K562 (cell line): Measurements from ENCODE around the gene SLC12A6. TPM values are rescaled to one million over a fixed set of nuclear protein-coding genes. Genes with fewer than 3 reads are reported as not detected.

Experiments used
- EP400 ChIP-seq: fragments of 450-650 bp; IDR thresholded peaks from 2 replicates; pipeline ENCODE4 v1.6.1; 2017; ENCODE audit warnings: antibody characterized with exemption, mild to moderate bottlenecking, moderate library complexity
- ESRRA ChIP-seq: fragments of 450-650 bp; IDR thresholded peaks from 2 replicates; pipeline ENCODE4 v1.6.1; 2014; ENCODE audit warnings: low read depth, mild to moderate bottlenecking, moderate library complexity, borderline replicate concordance
- ETV1 ChIP-seq: fragments of 450-650 bp; conservative IDR thresholded peaks from 2 replicates; pipeline ENCODE4 v1.6.1; 2016; ENCODE audit warnings: missing genetic modification characterization, control low read depth, low read depth, missing compliant biosample characterization
- GTF2F1 ChIP-seq: IDR thresholded peaks from 2 replicates; pipeline ENCODE4 v1.6.1; 2011; ENCODE audit warnings: low read depth, low read length, improper control_type of control experiment
- HSF4 ChIP-seq: fragments of 250-450 bp; sonication (Bioruptor Pico); IDR thresholded peaks from 2 replicates; pipeline ENCODE4 v2.1.2; 2022; ENCODE audit warnings: mild to moderate bottlenecking, moderate library complexity, borderline replicate concordance
- ILK ChIP-seq: fragments of 450-650 bp; IDR thresholded peaks from 2 replicates; pipeline ENCODE4 v1.6.1; 2016; ENCODE audit warnings: missing genetic modification characterization, low read depth, mild to moderate bottlenecking, missing compliant biosample characterization, moderate library complexity, borderline replicate concordance
- MCM5 ChIP-seq: fragments of 450-650 bp; IDR thresholded peaks from 2 replicates; pipeline ENCODE4 v1.6.1; 2016; ENCODE audit warnings: low read depth
- POLR2AphosphoS5 ChIP-seq: IDR thresholded peaks from 2 replicates; pipeline ENCODE4 v1.6.1; 2011; ENCODE audit warnings: mild to moderate bottlenecking, low read depth, low read length, moderate library complexity; ENCODE audit not compliant: control insufficient read depth, insufficient read depth
- PRPF4 ChIP-seq: fragments of 200-400 bp; formaldehyde crosslinking; IDR thresholded peaks from one replicate; pipeline ENCODE4 v1.6.1; 2017; ENCODE audit warnings: low read length, low read depth, mild to moderate bottlenecking; ENCODE audit not compliant: insufficient read depth, poor library complexity, severe bottlenecking
- RBFOX2 ChIP-seq: fragments of 200-400 bp; formaldehyde crosslinking; IDR thresholded peaks from 2 replicates; pipeline ENCODE4 v1.6.1; 2017; ENCODE audit warnings: low read depth, mild to moderate bottlenecking, low read length, moderate library complexity
- RCOR1 ChIP-seq, 2 experiments: IDR thresholded peaks; 2 replicates each; pipeline ENCODE4 v1.6.1; 2012; ENCODE audit warnings: low read depth in 2 of 2, low read length in 2 of 2, borderline replicate concordance in 1 of 2, improper control_type of control experiment in 1 of 2
- SMARCA4 ChIP-seq: fragments of 450-650 bp; IDR thresholded peaks from 2 replicates; pipeline ENCODE4 v1.6.1; 2016
- ZEB2 ChIP-seq: fragments of 450-650 bp; IDR thresholded peaks from 2 replicates; pipeline ENCODE4 v1.6.1; 2016
- ZNF174 ChIP-seq: fragments of 250-450 bp; sonication (Bioruptor Pico); IDR thresholded peaks from 2 replicates; pipeline ENCODE4 v1.4.0; 2020; ENCODE audit warnings: mild to moderate bottlenecking
- ZNF76 ChIP-seq: fragments of 250-450 bp; sonication (Bioruptor Pico); IDR thresholded peaks from 2 replicates; pipeline ENCODE4 v1.4.0; 2020; ENCODE audit warnings: mild to moderate bottlenecking, moderate library complexity, borderline replicate concordance
- polyA plus RNA-seq, 8 experiments: library from polyadenylated mRNA; depleted of rRNA in 4 of 8; stranded (reverse) in 5 of 8; unstranded in 3 of 8; fragments of >200 nt; fragmentation: Nextera tagmentation in 2 of 8; fragmentation: Illumina TruSeq in 1 of 8; extraction: Ambion mirVana in 2 of 8; extraction: Trizol in 1 of 8; gene quantifications; 2 replicates each; pipeline versions ENCODE4 v1.2.1 to v1.2.3, GENCODE V29; 2011 to 2014; ENCODE audit warnings: inconsistent platforms in 1 of 8, missing spikeins in 1 of 8
- total RNA-seq, 7 experiments: library from RNA; depleted of rRNA in 6 of 7; stranded (reverse); fragments of >200 nt in 6 of 7; fragmentation: Illumina TruSeq in 2 of 7; extraction: Trizol in 2 of 7; gene quantifications; 2 replicates each; pipeline versions ENCODE4 v1.2.1 to v1.2.3, GENCODE V29; 2011 to 2021; ENCODE audit warnings: low replicate concordance in 1 of 7
- TF ChIP-seq, protein P1 (sequence below): sonication (generic); formaldehyde crosslinking; IDR thresholded peaks from 2 replicates; pipeline ENCODE4 v1.8.0; 2022; ENCODE audit warnings: missing genetic modification reagents, mild to moderate bottlenecking, borderline replicate concordance
- TF ChIP-seq, protein P2 (sequence below): fragments of 450-650 bp; IDR thresholded peaks from 2 replicates; pipeline ENCODE4 v1.6.1; 2016; ENCODE audit warnings: mild to moderate bottlenecking
- TF ChIP-seq, protein P3 (sequence below): IDR thresholded peaks from 2 replicates; pipeline ENCODE4 v1.6.1; 2011; ENCODE audit warnings: borderline replicate concordance, low read depth, mild to moderate bottlenecking, moderate library complexity, low read length; ENCODE audit not compliant: insufficient read depth, poor library complexity, severe bottlenecking
- TF ChIP-seq, protein P4 (sequence below), 2 experiments: IDR thresholded peaks in 1 of 2; conservative IDR thresholded peaks in 1 of 2; 2 replicates each; pipeline ENCODE4 v1.6.1; 2016; ENCODE audit warnings: low read depth in 2 of 2, mild to moderate bottlenecking in 1 of 2, missing compliant biosample characterization in 1 of 2, missing genetic modification characterization in 1 of 2, moderate library complexity in 1 of 2

SLC12A6 gene
- total and polyA plus RNA-seq, 9 of the 15 experiments (the other 6 are each of a cell fraction or from before 2014, with no cell fraction given): 1.4 to 16.4 (median 6.7) TPM

DNA sequence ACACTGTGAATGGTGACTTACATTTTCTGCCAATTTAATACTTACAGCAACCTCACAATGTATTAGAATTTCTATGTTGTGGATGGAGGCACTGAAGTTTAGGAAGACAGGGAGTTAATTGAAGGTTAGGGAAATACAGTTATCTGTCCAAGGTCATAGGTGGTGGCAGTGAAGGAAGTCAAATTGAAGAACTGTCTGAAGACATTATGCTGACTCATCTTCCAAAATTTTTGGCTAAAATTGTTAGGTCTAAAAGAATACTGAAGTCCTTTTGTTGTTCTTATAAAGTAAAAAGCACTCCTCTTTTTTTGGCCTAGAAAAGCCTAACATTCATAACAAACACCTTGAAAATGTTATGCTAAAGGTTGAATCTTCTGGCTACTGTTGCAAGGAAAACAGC, 85.0 kb downstream of the SLC12A6 start (continued):
- TF ChIP-seq, protein P1, sequence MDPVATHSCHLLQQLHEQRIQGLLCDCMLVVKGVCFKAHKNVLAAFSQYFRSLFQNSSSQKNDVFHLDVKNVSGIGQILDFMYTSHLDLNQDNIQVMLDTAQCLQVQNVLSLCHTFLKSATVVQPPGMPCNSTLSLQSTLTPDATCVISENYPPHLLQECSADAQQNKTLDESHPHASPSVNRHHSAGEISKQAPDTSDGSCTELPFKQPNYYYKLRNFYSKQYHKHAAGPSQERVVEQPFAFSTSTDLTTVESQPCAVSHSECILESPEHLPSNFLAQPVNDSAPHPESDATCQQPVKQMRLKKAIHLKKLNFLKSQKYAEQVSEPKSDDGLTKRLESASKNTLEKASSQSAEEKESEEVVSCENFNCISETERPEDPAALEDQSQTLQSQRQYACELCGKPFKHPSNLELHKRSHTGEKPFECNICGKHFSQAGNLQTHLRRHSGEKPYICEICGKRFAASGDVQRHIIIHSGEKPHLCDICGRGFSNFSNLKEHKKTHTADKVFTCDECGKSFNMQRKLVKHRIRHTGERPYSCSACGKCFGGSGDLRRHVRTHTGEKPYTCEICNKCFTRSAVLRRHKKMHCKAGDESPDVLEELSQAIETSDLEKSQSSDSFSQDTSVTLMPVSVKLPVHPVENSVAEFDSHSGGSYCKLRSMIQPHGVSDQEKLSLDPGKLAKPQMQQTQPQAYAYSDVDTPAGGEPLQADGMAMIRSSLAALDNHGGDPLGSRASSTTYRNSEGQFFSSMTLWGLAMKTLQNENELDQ (CRISPR knock-in tag): no peak
- TF ChIP-seq, protein P2, sequence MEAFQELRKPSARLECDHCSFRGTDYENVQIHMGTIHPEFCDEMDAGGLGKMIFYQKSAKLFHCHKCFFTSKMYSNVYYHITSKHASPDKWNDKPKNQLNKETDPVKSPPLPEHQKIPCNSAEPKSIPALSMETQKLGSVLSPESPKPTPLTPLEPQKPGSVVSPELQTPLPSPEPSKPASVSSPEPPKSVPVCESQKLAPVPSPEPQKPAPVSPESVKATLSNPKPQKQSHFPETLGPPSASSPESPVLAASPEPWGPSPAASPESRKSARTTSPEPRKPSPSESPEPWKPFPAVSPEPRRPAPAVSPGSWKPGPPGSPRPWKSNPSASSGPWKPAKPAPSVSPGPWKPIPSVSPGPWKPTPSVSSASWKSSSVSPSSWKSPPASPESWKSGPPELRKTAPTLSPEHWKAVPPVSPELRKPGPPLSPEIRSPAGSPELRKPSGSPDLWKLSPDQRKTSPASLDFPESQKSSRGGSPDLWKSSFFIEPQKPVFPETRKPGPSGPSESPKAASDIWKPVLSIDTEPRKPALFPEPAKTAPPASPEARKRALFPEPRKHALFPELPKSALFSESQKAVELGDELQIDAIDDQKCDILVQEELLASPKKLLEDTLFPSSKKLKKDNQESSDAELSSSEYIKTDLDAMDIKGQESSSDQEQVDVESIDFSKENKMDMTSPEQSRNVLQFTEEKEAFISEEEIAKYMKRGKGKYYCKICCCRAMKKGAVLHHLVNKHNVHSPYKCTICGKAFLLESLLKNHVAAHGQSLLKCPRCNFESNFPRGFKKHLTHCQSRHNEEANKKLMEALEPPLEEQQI: no peak
- TF ChIP-seq ILK (tag) (no peak), SMARCA4 (peak; percentile 64), HSF4 (CRISPR knock-in tag) (no peak), ESRRA (peak; percentile 86), EP400 (peak; percentile 25; the same call in 1 of the 2 replicates), RCOR1 (IDR thresholded peaks at IDR 0.05; ENCODE audit: borderline replicate concordance in 1 of 2, low read depth in 2 of 2, low read length in 2 of 2) (no peak), ZNF174 (no peak), RBFOX2 (no peak), ZNF76 (CRISPR knock-in tag) (no peak), GTF2F1 (no peak), PRPF4 (no peak), POLR2AphosphoS5 (no peak), MCM5 (no peak), ZEB2 (no peak), ETV1 (tag) (no peak)
- TF ChIP-seq, protein P3, sequence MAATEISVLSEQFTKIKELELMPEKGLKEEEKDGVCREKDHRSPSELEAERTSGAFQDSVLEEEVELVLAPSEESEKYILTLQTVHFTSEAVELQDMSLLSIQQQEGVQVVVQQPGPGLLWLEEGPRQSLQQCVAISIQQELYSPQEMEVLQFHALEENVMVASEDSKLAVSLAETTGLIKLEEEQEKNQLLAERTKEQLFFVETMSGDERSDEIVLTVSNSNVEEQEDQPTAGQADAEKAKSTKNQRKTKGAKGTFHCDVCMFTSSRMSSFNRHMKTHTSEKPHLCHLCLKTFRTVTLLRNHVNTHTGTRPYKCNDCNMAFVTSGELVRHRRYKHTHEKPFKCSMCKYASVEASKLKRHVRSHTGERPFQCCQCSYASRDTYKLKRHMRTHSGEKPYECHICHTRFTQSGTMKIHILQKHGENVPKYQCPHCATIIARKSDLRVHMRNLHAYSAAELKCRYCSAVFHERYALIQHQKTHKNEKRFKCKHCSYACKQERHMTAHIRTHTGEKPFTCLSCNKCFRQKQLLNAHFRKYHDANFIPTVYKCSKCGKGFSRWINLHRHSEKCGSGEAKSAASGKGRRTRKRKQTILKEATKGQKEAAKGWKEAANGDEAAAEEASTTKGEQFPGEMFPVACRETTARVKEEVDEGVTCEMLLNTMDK: no peak
- TF ChIP-seq, protein P4, sequence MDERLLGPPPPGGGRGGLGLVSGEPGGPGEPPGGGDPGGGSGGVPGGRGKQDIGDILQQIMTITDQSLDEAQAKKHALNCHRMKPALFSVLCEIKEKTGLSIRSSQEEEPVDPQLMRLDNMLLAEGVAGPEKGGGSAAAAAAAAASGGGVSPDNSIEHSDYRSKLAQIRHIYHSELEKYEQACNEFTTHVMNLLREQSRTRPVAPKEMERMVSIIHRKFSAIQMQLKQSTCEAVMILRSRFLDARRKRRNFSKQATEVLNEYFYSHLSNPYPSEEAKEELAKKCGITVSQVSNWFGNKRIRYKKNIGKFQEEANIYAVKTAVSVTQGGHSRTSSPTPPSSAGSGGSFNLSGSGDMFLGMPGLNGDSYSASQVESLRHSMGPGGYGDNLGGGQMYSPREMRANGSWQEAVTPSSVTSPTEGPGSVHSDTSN (CRISPR knock-in tag; IDR thresholded peaks at IDR 0.05; ENCODE audit: low read depth): no peak
- TF ChIP-seq, protein P4 (tag; conservative IDR thresholded peaks at IDR 0.05; ENCODE audit: low read depth): no peak
